ENCODE results near the gene MAN2A1.

DNA sequence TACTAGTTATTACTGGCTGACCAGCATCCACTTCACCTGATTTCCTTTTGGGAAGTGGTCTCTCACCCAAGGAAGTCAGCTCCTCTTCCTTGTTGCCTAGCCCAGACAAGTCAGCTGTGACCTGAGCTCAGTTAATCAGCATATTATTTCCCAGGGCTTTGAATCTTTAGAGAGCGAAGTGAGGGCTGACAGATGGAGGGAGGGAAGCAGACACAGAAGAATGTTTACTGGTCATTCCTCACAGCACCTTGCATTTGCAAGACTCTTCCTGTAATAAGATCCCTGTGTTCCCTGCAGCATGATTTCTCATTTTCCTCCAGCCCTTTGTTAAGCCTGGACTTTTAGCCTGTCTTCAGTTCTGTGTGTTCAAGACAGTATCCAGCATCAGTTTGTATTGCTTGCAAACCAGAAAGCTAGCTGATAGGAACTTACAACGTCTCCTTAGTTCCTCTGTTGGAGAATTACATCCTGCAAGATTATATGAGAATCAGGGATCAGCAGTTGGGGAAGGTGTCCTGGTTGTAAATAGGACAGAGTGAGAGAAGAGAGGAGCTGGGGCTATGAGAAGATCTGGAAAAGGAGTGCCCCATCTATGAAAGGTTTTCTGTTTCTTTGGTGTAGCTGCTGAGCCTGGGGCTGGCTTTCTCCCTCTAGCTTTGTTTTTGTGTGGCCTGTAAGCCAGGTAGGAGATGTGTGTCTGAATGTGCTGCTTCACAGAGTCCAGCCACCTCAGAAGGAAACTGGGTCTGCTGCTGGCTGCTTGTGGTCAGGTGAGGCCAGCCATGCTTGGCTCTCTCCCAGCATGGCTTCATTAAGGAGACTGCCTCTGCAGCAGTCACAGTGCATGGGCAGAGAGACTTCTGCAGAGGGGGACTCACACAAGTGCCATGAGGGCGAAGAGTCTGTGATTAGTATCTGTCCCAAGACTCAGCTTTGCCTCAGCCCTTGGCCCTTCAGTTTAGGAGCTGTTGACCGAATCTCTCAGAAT is 50.3 kb downstream of the MAN2A1 start:
- TF ChIP-seq, protein P1, sequence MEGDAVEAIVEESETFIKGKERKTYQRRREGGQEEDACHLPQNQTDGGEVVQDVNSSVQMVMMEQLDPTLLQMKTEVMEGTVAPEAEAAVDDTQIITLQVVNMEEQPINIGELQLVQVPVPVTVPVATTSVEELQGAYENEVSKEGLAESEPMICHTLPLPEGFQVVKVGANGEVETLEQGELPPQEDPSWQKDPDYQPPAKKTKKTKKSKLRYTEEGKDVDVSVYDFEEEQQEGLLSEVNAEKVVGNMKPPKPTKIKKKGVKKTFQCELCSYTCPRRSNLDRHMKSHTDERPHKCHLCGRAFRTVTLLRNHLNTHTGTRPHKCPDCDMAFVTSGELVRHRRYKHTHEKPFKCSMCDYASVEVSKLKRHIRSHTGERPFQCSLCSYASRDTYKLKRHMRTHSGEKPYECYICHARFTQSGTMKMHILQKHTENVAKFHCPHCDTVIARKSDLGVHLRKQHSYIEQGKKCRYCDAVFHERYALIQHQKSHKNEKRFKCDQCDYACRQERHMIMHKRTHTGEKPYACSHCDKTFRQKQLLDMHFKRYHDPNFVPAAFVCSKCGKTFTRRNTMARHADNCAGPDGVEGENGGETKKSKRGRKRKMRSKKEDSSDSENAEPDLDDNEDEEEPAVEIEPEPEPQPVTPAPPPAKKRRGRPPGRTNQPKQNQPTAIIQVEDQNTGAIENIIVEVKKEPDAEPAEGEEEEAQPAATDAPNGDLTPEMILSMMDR (IDR thresholded peaks at IDR 0.05), result no peak
- TF ChIP-seq POLR2A (IDR thresholded peaks at IDR 0.05) (no peak), POLR2AphosphoS5 (IDR thresholded peaks at IDR 0.05) (no peak)
